OCI-LY7 (cell line): ENCODE measurements around the gene APOA1.

Experiments used
- EZH2phosphoT487 ChIP-seq: fragments of 200-600 bp; sonication (generic); IDR thresholded peaks from 2 replicates; pipeline ENCODE4 v1.6.1; 2018; ENCODE audit warnings: low read depth, borderline replicate concordance, mild to moderate bottlenecking, mixed run types, antibody characterized with exemption, low read length, moderate library complexity, mixed read lengths
- TF ChIP-seq, protein P1 (sequence below): fragments of 200-600 bp; sonication (generic); conservative IDR thresholded peaks from 2 replicates; pipeline ENCODE4 v1.5.1; 2014; ENCODE audit warnings: mild to moderate bottlenecking, antibody characterized with exemption, low read length, moderate library complexity, mixed read lengths

- TF ChIP-seq, protein P1, sequence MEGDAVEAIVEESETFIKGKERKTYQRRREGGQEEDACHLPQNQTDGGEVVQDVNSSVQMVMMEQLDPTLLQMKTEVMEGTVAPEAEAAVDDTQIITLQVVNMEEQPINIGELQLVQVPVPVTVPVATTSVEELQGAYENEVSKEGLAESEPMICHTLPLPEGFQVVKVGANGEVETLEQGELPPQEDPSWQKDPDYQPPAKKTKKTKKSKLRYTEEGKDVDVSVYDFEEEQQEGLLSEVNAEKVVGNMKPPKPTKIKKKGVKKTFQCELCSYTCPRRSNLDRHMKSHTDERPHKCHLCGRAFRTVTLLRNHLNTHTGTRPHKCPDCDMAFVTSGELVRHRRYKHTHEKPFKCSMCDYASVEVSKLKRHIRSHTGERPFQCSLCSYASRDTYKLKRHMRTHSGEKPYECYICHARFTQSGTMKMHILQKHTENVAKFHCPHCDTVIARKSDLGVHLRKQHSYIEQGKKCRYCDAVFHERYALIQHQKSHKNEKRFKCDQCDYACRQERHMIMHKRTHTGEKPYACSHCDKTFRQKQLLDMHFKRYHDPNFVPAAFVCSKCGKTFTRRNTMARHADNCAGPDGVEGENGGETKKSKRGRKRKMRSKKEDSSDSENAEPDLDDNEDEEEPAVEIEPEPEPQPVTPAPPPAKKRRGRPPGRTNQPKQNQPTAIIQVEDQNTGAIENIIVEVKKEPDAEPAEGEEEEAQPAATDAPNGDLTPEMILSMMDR: no peak
- no peak for TF ChIP-seq EZH2phosphoT487
These were observed 24.1 kb upstream of the APOA1 start for GRCh38 chr11:116861539-116861938.
